Measurements from ENCODE around the gene PLEKHF1.

DNA sequence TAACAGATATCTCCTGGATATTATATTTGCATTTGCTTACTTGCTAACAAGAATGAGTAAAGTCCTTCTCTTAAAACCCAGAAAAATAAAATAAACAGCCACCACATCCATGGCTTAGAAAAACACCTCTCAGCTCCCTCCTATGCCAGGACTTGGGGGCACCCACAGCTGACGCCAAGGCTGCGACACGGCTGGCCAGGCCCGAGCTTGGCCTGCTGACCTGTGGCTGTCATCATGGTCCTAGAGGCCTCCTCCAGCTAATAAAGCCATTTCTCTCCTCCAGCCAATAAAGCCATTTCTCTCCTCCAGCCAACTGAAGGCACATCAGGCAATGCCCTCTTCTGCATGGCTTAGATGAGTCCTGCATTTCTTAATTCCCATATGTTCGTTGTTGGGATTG lies 28.9 kb downstream of the PLEKHF1 start:
- TF ChIP-seq YY1 (IDR thresholded peaks at IDR 0.05; ENCODE audit: low read depth) = no peak
- no peak for TF ChIP-seq RAD21 (IDR thresholded peaks at IDR 0.05; ENCODE audit: low read depth)
- no peak for TF ChIP-seq CEBPB (IDR thresholded peaks at IDR 0.05)
- no peak for TF ChIP-seq EP300 (IDR thresholded peaks at IDR 0.05; ENCODE audit: borderline replicate concordance)
- TF ChIP-seq, protein P1, sequence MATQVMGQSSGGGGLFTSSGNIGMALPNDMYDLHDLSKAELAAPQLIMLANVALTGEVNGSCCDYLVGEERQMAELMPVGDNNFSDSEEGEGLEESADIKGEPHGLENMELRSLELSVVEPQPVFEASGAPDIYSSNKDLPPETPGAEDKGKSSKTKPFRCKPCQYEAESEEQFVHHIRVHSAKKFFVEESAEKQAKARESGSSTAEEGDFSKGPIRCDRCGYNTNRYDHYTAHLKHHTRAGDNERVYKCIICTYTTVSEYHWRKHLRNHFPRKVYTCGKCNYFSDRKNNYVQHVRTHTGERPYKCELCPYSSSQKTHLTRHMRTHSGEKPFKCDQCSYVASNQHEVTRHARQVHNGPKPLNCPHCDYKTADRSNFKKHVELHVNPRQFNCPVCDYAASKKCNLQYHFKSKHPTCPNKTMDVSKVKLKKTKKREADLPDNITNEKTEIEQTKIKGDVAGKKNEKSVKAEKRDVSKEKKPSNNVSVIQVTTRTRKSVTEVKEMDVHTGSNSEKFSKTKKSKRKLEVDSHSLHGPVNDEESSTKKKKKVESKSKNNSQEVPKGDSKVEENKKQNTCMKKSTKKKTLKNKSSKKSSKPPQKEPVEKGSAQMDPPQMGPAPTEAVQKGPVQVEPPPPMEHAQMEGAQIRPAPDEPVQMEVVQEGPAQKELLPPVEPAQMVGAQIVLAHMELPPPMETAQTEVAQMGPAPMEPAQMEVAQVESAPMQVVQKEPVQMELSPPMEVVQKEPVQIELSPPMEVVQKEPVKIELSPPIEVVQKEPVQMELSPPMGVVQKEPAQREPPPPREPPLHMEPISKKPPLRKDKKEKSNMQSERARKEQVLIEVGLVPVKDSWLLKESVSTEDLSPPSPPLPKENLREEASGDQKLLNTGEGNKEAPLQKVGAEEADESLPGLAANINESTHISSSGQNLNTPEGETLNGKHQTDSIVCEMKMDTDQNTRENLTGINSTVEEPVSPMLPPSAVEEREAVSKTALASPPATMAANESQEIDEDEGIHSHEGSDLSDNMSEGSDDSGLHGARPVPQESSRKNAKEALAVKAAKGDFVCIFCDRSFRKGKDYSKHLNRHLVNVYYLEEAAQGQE (IDR thresholded peaks at IDR 0.05; ENCODE audit: low read depth) = no peak
- TF ChIP-seq, protein P2, sequence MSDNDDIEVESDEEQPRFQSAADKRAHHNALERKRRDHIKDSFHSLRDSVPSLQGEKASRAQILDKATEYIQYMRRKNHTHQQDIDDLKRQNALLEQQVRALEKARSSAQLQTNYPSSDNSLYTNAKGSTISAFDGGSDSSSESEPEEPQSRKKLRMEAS (IDR thresholded peaks at IDR 0.05) = no peak
- no peak for TF ChIP-seq TAF1 (IDR thresholded peaks at IDR 0.05; ENCODE audit: low read depth)
